ENCODE results near the gene NDUFAF2. TPM values are rescaled to one million over a fixed set of nuclear protein-coding genes. Genes with fewer than 3 reads are reported as not detected.

The NDUFAF2 gene
- total and polyA plus RNA-seq, 10 of the 15 experiments (the other 5 are each of a cell fraction or from before 2014, with no cell fraction given) = 22.4 to 121 (median 65.3) TPM

DNA sequence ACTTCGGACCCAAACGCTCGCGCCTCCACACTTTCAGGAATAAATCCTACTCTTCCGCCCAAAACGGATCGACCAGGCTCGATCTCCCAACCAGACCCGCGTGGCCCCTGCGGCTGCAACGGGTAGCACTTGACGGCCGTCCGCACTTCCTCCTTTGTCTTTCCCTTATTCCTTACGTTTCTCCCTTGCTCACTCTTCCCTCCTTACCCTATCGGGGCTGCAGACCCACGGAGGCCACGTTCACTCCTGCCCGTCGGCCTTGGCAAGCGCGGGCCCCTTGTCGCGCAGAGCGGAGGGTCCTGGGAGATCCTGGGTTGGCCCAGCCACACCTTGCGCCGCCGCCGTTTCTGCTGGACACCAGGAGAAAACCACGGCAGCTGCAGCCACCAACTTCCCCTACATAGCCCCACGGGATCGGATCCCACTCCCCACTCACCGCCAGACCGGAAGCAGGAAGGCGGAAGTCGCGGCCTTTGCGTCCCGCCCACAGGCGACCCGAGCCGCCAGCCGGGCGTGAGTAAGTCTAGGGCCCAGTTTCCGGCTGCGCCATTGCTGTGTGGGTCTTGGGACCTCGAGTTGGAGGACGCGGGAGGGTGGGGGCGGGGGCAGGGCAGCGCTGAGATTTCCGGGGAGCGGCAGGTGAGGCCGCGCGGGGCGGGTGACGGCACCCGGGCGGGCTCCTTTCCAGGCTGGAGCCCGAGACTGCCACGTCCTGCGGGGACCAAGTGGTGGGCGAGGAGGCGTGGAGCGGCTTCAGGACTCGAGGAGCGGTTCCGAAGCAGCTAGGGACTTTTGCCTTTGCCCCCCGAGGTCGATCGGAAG is 217.2 kb downstream of the NDUFAF2 start, which contains the start of gene SMIM15 (continued):
- peak; percentile 91 for TF ChIP-seq ZBTB40 (IDR thresholded peaks at IDR 0.05; ENCODE audit: borderline replicate concordance)
- TF ChIP-seq MEF2A (IDR thresholded peaks at IDR 0.05; ENCODE audit: insufficient read depth, low read depth, low read length) = no peak
- no peak; the same call in 1 of the 2 replicates for TF ChIP-seq NFIC (IDR thresholded peaks at IDR 0.05; ENCODE audit: low read depth, low read length)
- TF ChIP-seq NR2F1 (conservative IDR thresholded peaks at IDR 0.05) = peak; percentile 49; the same call in 1 of the 2 replicates
- peak; percentile 67; the same call in 1 of the 2 replicates for TF ChIP-seq RB1 (IDR thresholded peaks at IDR 0.05; ENCODE audit: borderline replicate concordance)
- TF ChIP-seq, protein P1, sequence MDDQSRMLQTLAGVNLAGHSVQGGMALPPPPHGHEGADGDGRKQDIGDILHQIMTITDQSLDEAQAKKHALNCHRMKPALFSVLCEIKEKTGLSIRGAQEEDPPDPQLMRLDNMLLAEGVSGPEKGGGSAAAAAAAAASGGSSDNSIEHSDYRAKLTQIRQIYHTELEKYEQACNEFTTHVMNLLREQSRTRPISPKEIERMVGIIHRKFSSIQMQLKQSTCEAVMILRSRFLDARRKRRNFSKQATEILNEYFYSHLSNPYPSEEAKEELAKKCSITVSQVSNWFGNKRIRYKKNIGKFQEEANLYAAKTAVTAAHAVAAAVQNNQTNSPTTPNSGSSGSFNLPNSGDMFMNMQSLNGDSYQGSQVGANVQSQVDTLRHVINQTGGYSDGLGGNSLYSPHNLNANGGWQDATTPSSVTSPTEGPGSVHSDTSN (IDR thresholded peaks at IDR 0.05; ENCODE audit: insufficient replicate concordance, low read depth, low read length) = peak; percentile 31
- TF ChIP-seq ZNF217 (IDR thresholded peaks at IDR 0.05) = no peak
- no peak for TF ChIP-seq STAT3 (IDR thresholded peaks at IDR 0.05; ENCODE audit: low read depth, low read length)
- TF ChIP-seq POLR2AphosphoS5 (IDR thresholded peaks at IDR 0.05; ENCODE audit: low read length) = peak; percentile 91
- TF ChIP-seq, protein P2, sequence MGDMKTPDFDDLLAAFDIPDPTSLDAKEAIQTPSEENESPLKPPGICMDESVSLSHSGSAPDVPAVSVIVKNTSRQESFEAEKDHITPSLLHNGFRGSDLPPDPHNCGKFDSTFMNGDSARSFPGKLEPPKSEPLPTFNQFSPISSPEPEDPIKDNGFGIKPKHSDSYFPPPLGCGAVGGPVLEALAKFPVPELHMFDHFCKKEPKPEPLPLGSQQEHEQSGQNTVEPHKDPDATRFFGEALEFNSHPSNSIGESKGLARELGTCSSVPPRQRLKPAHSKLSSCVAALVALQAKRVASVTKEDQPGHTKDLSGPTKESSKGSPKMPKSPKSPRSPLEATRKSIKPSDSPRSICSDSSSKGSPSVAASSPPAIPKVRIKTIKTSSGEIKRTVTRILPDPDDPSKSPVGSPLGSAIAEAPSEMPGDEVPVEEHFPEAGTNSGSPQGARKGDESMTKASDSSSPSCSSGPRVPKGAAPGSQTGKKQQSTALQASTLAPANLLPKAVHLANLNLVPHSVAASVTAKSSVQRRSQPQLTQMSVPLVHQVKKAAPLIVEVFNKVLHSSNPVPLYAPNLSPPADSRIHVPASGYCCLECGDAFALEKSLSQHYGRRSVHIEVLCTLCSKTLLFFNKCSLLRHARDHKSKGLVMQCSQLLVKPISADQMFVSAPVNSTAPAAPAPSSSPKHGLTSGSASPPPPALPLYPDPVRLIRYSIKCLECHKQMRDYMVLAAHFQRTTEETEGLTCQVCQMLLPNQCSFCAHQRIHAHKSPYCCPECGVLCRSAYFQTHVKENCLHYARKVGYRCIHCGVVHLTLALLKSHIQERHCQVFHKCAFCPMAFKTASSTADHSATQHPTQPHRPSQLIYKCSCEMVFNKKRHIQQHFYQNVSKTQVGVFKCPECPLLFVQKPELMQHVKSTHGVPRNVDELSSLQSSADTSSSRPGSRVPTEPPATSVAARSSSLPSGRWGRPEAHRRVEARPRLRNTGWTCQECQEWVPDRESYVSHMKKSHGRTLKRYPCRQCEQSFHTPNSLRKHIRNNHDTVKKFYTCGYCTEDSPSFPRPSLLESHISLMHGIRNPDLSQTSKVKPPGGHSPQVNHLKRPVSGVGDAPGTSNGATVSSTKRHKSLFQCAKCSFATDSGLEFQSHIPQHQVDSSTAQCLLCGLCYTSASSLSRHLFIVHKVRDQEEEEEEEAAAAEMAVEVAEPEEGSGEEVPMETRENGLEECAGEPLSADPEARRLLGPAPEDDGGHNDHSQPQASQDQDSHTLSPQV (IDR thresholded peaks at IDR 0.05) = no peak
- TF ChIP-seq EED (IDR thresholded peaks at IDR 0.05; ENCODE audit: low read depth) = peak; percentile 83
- TF ChIP-seq CUX1 (IDR thresholded peaks at IDR 0.05; ENCODE audit: insufficient replicate concordance, low read depth, low read length) = no peak
- TF ChIP-seq MTA2 (IDR thresholded peaks at IDR 0.05; ENCODE audit: low read depth) = 0 out of 2 replicates have a peak, but pooled peaks have one; percentile 18
